Measurements from ENCODE around the gene ADAMTS2. TPM values are rescaled to one million over a fixed set of nuclear protein-coding genes. Genes with fewer than 3 reads are reported as not detected.

The ADAMTS2 gene
- total and polyA plus RNA-seq, 2 experiments from 2014 or later = 1.6 to 8.1 TPM

GRCh38 chr5:179123491-179124272 is 221.6 kb downstream of the ADAMTS2 start (continued):
- no peak for TF ChIP-seq STAT1 (IDR thresholded peaks at IDR 0.05; ENCODE audit: unreplicated experiment)
- TF ChIP-seq JUNB (IDR thresholded peaks at IDR 0.05; ENCODE audit: unreplicated experiment) = no peak
- TF ChIP-seq REST (IDR thresholded peaks at IDR 0.05; ENCODE audit: unreplicated experiment) = no peak
- TF ChIP-seq ZNF114 (CRISPR knock-in tag; IDR thresholded peaks at IDR 0.05) = no peak
- TF ChIP-seq CTCF (conservative IDR thresholded peaks at IDR 0.05; ENCODE audit: low read depth in 2 of 2) = no peak
- no peak for TF ChIP-seq ETS1 (IDR thresholded peaks at IDR 0.05)
- TF ChIP-seq CREB1 (CRISPR knock-in tag; IDR thresholded peaks at IDR 0.05; ENCODE audit: low read depth) = no peak
- no peak for TF ChIP-seq NANOG (IDR thresholded peaks at IDR 0.05; ENCODE audit: borderline replicate concordance)

GRCh38 chr5:179123109-179123426 is 222.2 kb downstream of the ADAMTS2 start:
- Histone ChIP-seq H3F3A (replicated peaks; ENCODE audit: low read depth) (no peaks in the 10 kb centered on the region), H3K79me2 (replicated peaks; ENCODE audit: insufficient read depth) (no peaks in the 10 kb centered on the region), H3K4me2 (no peak overlapping the region), H4K20me1 (replicated peaks; ENCODE audit: insufficient read depth) (no peaks in the 10 kb centered on the region), H2AFZ (no peak overlapping the region), H3K36me3 (ENCODE audit: insufficient read depth) (no peaks in the 10 kb centered on the region), H3K4me3 (no peak overlapping the region), H3K4me1 (ENCODE audit: insufficient read depth) (no peaks in the 10 kb centered on the region), H3K9me2 (ENCODE audit: insufficient read depth) (no peaks in the 10 kb centered on the region), H3K27ac (ENCODE audit: low read depth) (no peak overlapping the region), H3K27me3 (ENCODE audit: insufficient read depth) (no peaks in the 10 kb centered on the region)
- H3K4me3 Mint-ChIP-seq = no peak overlapping the region
- no peak for DNase-seq (ENCODE audit: low spot score)
- peaks cover 26% of the 10 kb centered on the region for H3K36me3 Mint-ChIP-seq (ENCODE audit: low read depth)
- ATAC-seq = no peak
- H3K27me3 Mint-ChIP-seq (ENCODE audit: insufficient read depth, low read depth, poor library complexity) = peaks cover 7% of the 10 kb centered on the region
- no peaks in the 10 kb centered on the region; the same call in 2 of the 3 replicates for H3K4me1 Mint-ChIP-seq
- H3K27ac Mint-ChIP-seq = no peak overlapping the region
- peaks cover 76% of the 10 kb centered on the region for H3K9me3 Mint-ChIP-seq
- no peak for TF ChIP-seq ZNF462 (CRISPR knock-in tag; IDR thresholded peaks at IDR 0.05)
- TF ChIP-seq CTCF (conservative IDR thresholded peaks at IDR 0.05; ENCODE audit: low read depth in 2 of 2) = 0 out of 4 replicates have a peak, but pooled peaks of 1 of the 2 experiments have one; percentile 1
- no peak for TF ChIP-seq NANOG (IDR thresholded peaks at IDR 0.05; ENCODE audit: borderline replicate concordance)
- TF ChIP-seq ZNF114 (CRISPR knock-in tag; IDR thresholded peaks at IDR 0.05) = no peak

All from GM23338 (cell line).